Subcutaneous abdominal adipose tissue (tissue), 5 donors: ENCODE measurements around the gene HBB.
"Not testable (repeated sequence)": the region's sequence is repeated elsewhere in the genome, so short reads cannot be mapped to it uniquely, and the experiment has no call there.

Source experiments
- H3K27ac ChIP-seq: one replicate; pipeline ENCODE4 v1.7.0; 2013; ENCODE audit warnings: low read depth, mild to moderate bottlenecking, inconsistent platforms, low read length, moderate library complexity
- H3K27me3 ChIP-seq, 5 donors: one replicate each; pipeline ENCODE4 v1.7.0; 2013; ENCODE audit warnings: low read length in 5 of 5, inconsistent platforms in 1 of 5; ENCODE audit not compliant: control insufficient read depth in 5 of 5, insufficient read depth in 4 of 5
- H3K36me3 ChIP-seq, 5 donors: one replicate each; pipeline ENCODE4 v1.7.0; 2013; ENCODE audit warnings: low read length in 5 of 5; ENCODE audit not compliant: control insufficient read depth in 5 of 5, insufficient read depth in 5 of 5
- H3K4me1 ChIP-seq, 5 donors: one replicate each; pipeline ENCODE4 v1.7.0; 2013; ENCODE audit warnings: low read length in 5 of 5, mild to moderate bottlenecking in 3 of 5, moderate library complexity in 1 of 5; ENCODE audit not compliant: control insufficient read depth in 5 of 5, insufficient read depth in 5 of 5
- H3K4me3 ChIP-seq, 5 donors: one replicate each; pipeline ENCODE4 v1.7.0; 2013; ENCODE audit warnings: low read length in 5 of 5, low read depth in 1 of 5
- H3K9ac ChIP-seq, 5 donors: one replicate each; pipeline ENCODE4 v1.7.0; 2013; ENCODE audit warnings: low read length in 5 of 5, mild to moderate bottlenecking in 4 of 5, moderate library complexity in 3 of 5
- H3K9me3 ChIP-seq, 5 donors: one replicate each; pipeline ENCODE4 v1.7.0; 2013; ENCODE audit warnings: low read length in 5 of 5; ENCODE audit not compliant: control insufficient read depth in 5 of 5
- donor health status: healthy.
- donor health status: healthy.
- donor health status: healthy.
- donor health status: healthy.
- donor health status: healthy.

HBB gene

DNA sequence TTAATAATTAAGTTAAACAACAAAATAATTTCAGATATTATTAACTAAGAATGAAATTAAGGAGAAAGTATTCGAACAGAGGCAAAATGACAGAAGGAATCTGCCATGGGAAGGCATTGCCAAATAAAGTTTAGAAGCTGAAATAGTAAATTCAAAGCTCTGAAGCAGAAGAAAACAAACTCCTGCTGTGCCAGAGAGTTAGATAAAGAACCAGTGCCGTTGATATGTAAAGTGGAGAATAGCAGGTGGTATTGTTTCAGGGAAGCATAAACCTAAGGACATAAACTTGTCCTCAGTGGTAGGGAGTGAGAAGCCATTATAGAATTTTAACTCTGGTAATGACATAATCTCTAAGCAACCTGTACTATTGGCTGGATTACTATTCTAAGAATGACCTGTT, 30.4 kb upstream of the HBB start:
- H3K9me3 ChIP-seq: no peaks in the 10 kb centered on the region
- no peaks in the 10 kb centered on the region for H3K4me1 ChIP-seq
- no peak overlapping the region for H3K4me3 ChIP-seq
- H3K27me3 ChIP-seq: no peaks in the 10 kb centered on the region
- H3K9ac ChIP-seq: no peak overlapping the region
- H3K27ac ChIP-seq: no peak overlapping the region
- no peaks in the 10 kb centered on the region for H3K36me3 ChIP-seq

DNA sequence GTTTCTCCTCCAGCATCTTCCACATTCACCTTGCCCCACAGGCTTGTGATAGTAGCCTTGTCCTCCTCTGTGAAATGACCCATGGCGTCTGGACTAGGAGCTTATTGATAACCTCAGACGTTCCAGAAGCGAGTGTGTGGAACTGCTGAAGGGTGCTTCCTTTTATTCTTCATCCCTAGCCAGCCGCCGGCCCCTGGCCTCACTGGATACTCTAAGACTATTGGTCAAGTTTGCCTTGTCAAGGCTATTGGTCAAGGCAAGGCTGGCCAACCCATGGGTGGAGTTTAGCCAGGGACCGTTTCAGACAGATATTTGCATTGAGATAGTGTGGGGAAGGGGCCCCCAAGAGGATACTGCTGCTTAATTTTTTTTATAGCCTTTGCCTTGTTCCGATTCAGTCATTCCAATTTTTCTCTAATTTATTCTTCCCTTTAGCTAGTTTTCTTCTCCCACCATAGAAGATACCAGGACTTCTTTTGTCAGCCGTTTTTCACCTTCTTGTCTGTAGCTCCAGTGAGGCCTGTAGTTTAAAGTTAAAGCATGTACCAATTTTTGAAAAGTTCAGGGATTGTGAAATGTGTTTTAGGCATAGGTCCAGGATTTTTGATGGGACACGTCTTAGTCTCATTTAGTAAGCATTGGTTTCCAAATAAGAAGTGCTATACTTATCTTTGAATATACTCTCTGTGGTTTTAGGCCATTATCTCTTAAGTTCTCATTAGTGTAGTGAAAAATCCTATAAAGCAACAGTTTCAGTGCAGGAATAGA, 28.0 kb upstream of the HBB start, which contains the start of gene HBG2:
Gene HBG2, minus strand, starts transcription at position 136 of the 768 bp plus-strand sequence. Its CDS starts 53 bp downstream, at position 83.
- not testable (repeated sequence) for H3K4me1 ChIP-seq, H3K27me3 ChIP-seq, H3K27ac ChIP-seq, H3K36me3 ChIP-seq, H3K9me3 ChIP-seq, H3K9ac ChIP-seq, H3K4me3 ChIP-seq

DNA sequence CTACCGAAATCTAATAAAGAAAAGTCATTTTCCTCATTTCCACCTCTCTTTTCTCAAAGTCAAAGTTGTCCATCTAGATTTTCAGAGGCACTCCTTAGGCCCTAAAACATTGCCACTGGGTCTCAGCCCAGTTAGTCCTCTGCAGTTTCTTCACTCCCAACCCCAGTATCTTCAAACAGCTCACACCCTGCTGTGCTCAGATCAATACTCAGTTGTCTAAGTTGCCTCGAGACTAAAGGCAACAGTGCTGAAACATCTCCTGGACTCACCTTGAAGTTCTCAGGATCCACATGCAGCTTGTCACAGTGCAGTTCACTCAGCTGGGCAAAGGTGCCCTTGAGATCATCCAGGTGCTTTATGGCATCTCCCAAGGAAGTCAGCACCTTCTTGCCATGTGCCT, 27.2 kb upstream of the HBB start:
- not testable (repeated sequence) for H3K4me3 ChIP-seq, H3K27ac ChIP-seq, H3K36me3 ChIP-seq, H3K27me3 ChIP-seq, H3K4me1 ChIP-seq, H3K9me3 ChIP-seq, H3K9ac ChIP-seq

DNA sequence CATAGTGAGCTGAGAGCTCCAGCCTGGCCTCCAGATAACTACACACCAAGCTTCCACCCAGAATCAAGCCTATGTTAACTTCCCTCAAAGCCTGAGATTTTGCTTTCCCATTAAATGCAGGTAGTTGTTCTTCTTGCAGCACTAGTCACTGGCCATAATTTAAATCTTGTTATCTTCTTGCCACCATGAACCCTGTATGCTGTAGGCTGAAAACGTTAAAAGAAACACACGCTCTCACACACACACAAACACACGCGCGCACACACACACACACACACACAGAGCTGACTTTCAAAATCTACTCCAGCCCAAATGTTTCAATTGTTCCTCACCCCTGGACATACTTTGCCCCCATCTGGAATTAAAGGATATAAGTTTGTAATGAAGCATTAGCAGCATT, 26.6 kb upstream of the HBB start:
- not testable (repeated sequence) for H3K9ac ChIP-seq, H3K9me3 ChIP-seq, H3K27ac ChIP-seq, H3K4me1 ChIP-seq, H3K27me3 ChIP-seq, H3K4me3 ChIP-seq, H3K36me3 ChIP-seq

DNA sequence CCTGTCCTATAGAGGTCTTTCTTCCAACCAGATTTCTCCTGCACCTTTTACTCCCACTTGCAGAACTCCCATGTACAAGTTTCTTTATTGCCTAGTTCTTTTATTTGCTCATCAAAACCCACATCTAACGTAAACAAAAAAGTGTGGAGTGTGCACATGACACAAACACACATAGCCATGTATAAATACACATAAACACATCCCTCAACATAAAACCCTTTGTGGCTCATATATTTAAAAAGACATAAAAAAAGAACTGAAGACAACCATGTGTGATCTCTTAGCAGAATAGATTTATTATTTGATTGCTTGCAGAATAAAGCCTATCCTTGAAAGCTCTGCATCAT, 26.0 kb upstream of the HBB start:
- Histone ChIP-seq H3K4me1 (no peaks in the 10 kb centered on the region), H3K27ac (no peak overlapping the region), H3K4me3 (no peak overlapping the region), H3K36me3 (no peaks in the 10 kb centered on the region), H3K9ac (no peak overlapping the region), H3K9me3 (no peaks in the 10 kb centered on the region), H3K27me3 (no peaks in the 10 kb centered on the region)

DNA sequence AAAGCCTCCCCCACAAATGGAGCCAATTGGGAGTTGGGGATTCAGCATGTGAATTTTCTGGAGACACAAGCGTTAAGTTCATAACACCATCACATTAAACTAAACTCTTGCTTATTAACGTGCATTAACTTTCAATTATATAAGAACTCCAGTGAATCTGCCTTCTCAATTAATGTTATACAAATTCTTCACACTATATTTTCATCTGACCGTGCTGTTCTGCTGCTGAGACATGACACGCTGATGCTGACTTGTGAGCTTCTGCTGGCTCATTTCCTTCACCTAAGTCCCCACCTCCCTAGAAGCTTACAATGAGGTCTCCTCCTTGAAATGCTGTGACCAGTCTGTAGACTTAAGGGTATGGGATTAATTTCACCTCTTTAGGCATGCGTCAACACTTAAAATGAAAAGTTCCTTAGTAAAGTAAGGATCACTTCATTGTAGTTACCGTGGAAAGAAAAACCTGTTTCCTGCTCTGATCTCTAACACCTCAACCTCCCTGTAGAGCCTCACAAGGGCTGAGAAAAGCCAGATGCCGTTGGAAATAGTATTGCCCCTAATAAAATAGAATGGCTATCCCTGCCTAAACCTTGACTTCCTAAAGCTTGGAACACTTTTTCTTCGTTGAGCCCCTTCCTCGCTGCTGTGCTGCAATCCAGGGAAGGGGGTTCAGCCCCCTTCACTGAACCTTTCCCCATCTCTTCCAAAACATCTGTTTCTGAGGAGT, 25.5 kb upstream of the HBB start:
- Histone ChIP-seq H3K4me1 (no peaks in the 10 kb centered on the region), H3K27me3 (no peaks in the 10 kb centered on the region), H3K4me3 (no peak overlapping the region), H3K9me3 (no peaks in the 10 kb centered on the region), H3K27ac (no peak overlapping the region), H3K36me3 (no peaks in the 10 kb centered on the region), H3K9ac (no peak overlapping the region)

DNA sequence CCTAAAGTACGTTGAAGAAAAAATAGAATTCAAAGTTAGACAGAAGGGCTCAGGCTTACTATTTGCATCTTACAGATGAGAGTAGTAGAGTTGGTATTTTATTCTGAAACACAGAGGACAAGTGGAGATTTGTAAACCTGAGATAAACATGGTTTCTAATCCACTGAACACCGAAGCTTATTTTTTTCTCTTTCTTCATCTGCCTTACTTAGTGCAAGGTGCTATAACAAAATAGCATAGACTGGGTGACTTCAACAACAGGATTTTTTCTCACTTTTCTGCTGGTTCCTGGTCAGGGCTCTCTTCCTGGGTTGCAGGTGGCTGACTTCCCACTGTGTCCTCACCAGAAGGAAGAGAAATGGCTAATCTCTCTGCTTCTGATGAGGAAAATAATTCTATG, 24.9 kb upstream of the HBB start:
- Histone ChIP-seq H3K36me3 (no peaks in the 10 kb centered on the region), H3K4me1 (no peaks in the 10 kb centered on the region), H3K27me3 (no peaks in the 10 kb centered on the region), H3K4me3 (no peak overlapping the region), H3K9me3 (no peaks in the 10 kb centered on the region), H3K9ac (no peak overlapping the region), H3K27ac (no peak overlapping the region)

DNA sequence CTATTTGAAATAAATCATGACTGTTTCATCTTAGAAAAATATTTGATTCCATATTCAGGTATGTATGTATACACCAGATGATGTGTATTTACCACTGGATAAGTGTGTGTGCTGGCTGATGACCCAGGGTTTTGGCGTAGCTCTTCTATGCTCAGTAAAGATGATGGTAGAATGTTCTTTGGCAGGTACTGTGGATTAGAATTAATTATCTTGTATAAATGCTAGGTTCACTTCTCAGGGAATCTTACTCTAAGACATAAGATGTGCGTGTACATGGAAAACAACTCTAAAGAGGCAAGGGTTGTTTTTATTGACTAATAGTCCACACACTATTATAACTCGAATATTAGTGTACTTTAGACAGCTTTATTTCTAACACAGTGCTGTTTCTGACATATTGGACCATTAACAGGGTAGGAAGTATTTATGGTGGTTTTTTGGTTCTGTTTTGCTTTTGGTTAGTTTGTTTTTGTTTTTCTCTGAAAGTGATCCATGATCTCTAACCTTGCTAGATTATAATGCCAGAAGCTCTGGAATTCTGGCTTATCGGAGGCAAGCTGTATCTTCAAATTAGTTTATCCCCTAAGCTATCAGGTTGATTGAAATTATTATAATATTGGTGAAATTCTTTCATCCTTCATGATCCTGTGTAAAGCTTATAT, 23.8 kb upstream of the HBB start:
- Histone ChIP-seq H3K27me3 (no peaks in the 10 kb centered on the region), H3K4me1 (no peaks in the 10 kb centered on the region), H3K9me3 (no peaks in the 10 kb centered on the region), H3K36me3 (no peaks in the 10 kb centered on the region), H3K27ac (no peak overlapping the region), H3K9ac (no peak overlapping the region), H3K4me3 (no peak overlapping the region)

DNA sequence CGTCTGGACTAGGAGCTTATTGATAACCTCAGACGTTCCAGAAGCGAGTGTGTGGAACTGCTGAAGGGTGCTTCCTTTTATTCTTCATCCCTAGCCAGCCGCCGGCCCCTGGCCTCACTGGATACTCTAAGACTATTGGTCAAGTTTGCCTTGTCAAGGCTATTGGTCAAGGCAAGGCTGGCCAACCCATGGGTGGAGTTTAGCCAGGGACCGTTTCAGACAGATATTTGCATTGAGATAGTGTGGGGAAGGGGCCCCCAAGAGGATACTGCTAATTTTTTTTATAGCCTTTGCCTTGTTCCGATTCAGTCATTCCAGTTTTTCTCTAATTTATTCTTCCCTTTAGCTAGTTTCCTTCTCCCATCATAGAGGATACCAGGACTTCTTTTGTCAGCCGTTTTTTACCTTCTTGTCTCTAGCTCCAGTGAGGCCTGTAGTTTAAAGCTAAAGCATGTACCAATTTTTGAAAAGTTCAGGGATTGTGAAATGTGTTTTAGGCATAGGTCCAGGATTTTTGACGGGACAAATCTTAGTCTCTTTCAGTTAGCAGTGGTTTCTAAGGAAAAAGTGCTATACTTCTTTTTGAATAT, 23.0 kb upstream of the HBB start, which contains the start of gene HBG1:
Gene HBG1, minus strand, starts transcription at position 51 of the 590 bp plus-strand sequence. CDS start 53 bp downstream, outside the sequence.
- H3K4me3 ChIP-seq, H3K4me1 ChIP-seq, H3K27me3 ChIP-seq, H3K27ac ChIP-seq, H3K36me3 ChIP-seq, H3K9ac ChIP-seq, H3K9me3 ChIP-seq: not testable (repeated sequence)

DNA sequence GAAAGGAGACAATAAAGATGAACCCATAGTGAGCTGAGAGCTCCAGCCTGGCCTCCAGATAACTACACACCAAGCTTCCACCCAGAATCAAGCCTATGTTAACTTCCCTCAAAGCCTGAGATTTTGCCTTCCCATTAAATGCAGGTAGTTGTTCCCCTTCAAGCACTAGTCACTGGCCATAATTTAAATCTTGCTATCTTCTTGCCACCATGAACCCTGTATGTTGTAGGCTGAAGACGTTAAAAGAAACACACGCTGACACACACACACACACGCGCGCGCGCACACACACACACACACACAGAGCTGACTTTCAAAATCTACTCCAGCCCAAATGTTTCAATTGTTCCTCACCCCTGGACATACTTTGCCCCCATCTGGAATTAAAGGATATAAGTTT, 21.6 kb upstream of the HBB start:
- not testable (repeated sequence) for H3K4me1 ChIP-seq, H3K9ac ChIP-seq

More for the DNA sequence above, 21.6 kb upstream of the HBB start:
- not testable (repeated sequence) for H3K9me3 ChIP-seq, H3K27me3 ChIP-seq, H3K27ac ChIP-seq, H3K4me3 ChIP-seq, H3K36me3 ChIP-seq
